GM23338 (cell line): Measurements from ENCODE around the gene PPP2R2B. TPM values are rescaled to one million over a fixed set of nuclear protein-coding genes. Genes with fewer than 3 reads are reported as not detected.

Experiments
- CTCF ChIP-seq, 2 experiments: fragments of 200-600 bp in 1 of 2; sonication (generic) in 1 of 2; conservative IDR thresholded peaks; 2 replicates each; pipeline versions ENCODE4 v1.5.1 to v1.6.1; 2016 to 2017; ENCODE audit warnings: antibody characterized with exemption in 2 of 2, low read depth in 2 of 2, mild to moderate bottlenecking in 2 of 2, moderate library complexity in 1 of 2
- ETS1 ChIP-seq: IDR thresholded peaks from 2 replicates; pipeline ENCODE4 v1.6.1; 2016; ENCODE audit warnings: antibody characterized with exemption
- EZH2 ChIP-seq: fragments of 200-600 bp; sonication (generic); IDR thresholded peaks from one replicate; pipeline ENCODE4 v1.8.0; 2017; ENCODE audit warnings: antibody characterized with exemption, mild to moderate bottlenecking, low read depth; ENCODE audit not compliant: unreplicated experiment
- EZH2phosphoT487 ChIP-seq: fragments of 200-600 bp; sonication (generic); IDR thresholded peaks from one replicate; pipeline ENCODE4 v1.8.1; 2018; ENCODE audit warnings: antibody characterized with exemption; ENCODE audit not compliant: unreplicated experiment
- NANOG ChIP-seq: IDR thresholded peaks from 2 replicates; pipeline ENCODE4 v1.6.1; 2016; ENCODE audit warnings: antibody characterized with exemption, borderline replicate concordance
- POLR2AphosphoS5 ChIP-seq: IDR thresholded peaks from 2 replicates; pipeline ENCODE4 v1.6.1; 2016; ENCODE audit warnings: antibody characterized with exemption, low read depth
- REST ChIP-seq: IDR thresholded peaks from one replicate; pipeline ENCODE4 v1.6.1; 2018; ENCODE audit warnings: antibody characterized with exemption; ENCODE audit not compliant: unreplicated experiment
- ZNF114 ChIP-seq: fragments of 250-450 bp; sonication (Bioruptor Pico); IDR thresholded peaks from 2 replicates; pipeline ENCODE4 v1.5.0; 2020; ENCODE audit warnings: mild to moderate bottlenecking, moderate library complexity
- ZNF331 ChIP-seq: fragments of 250-450 bp; sonication (Bioruptor Pico); IDR thresholded peaks from 2 replicates; pipeline ENCODE4 v1.5.0; 2020; ENCODE audit warnings: low read depth, mild to moderate bottlenecking, moderate library complexity
- ZNF462 ChIP-seq: fragments of 250-450 bp; sonication (Bioruptor Pico); IDR thresholded peaks from 2 replicates; pipeline ENCODE4 v1.5.0; 2020; ENCODE audit warnings: mild to moderate bottlenecking, moderate library complexity
- polyA plus RNA-seq: library from polyadenylated mRNA; unstranded; fragments of >200 nt; fragmentation: Nextera tagmentation; extraction: Ambion mirVana; gene quantifications from 2 replicates; pipeline ENCODE4 v1.2.1, GENCODE V29; 2016
- total RNA-seq: library from RNA; depleted of rRNA; stranded (reverse); fragments of >200 nt; shearing (Covaris generic); gene quantifications from 2 replicates; pipeline ENCODE4 v1.2.3, GENCODE V29; 2014

The PPP2R2B gene
- total and polyA plus RNA-seq, 2 experiments from 2014 or later = 21.3 to 33.9 TPM

GRCh38 chr5:146832985-146833732, 45.4 kb downstream of the PPP2R2B start (continued):
- no peak for TF ChIP-seq ZNF462 (CRISPR knock-in tag)
- TF ChIP-seq CTCF (conservative IDR thresholded peaks at IDR 0.05; ENCODE audit: low read depth in 2 of 2) = no peak
- no peak for TF ChIP-seq EZH2phosphoT487
- TF ChIP-seq ETS1 = no peak
- no peak for TF ChIP-seq NANOG
- no peak for TF ChIP-seq EZH2
- no peak for TF ChIP-seq ZNF114
- no peak for TF ChIP-seq REST
- TF ChIP-seq ZNF331 (CRISPR knock-in tag) = no peak
- TF ChIP-seq POLR2AphosphoS5 = no peak
